Measurements from ENCODE around the gene LAMA4.

LAMA4 gene

DNA sequence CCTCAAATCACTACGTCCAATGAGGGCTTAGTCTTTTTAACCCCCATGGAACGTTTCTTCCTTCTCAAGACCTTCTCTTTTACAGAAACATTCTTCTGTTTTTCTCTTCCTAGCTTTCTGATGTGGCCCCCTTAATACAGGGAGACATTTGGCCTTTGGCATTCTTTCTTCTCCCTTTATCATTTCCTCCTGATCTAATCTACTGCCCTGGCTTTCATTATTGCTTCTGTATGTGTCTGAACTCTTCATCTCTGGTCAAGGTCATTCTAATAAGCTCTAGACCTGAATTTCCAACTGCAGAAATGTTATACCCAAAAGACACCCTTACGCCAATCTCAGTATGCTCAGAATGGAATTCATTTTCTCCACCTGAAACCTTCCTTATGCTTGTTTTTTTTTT is 18.4 kb upstream of the LAMA4 start:
- H3K4me3 ChIP-seq (ENCODE audit: insufficient read length, low read depth): no peak overlapping the region
- H3K27me3 ChIP-seq (ENCODE audit: insufficient read depth, insufficient read length): no peaks in the 10 kb centered on the region
- no peaks in the 10 kb centered on the region for H3K4me1 ChIP-seq (ENCODE audit: insufficient read depth, insufficient read length)
- H3K9ac ChIP-seq (ENCODE audit: insufficient read length, low read depth): no peak overlapping the region
- no peaks in the 10 kb centered on the region for H3K36me3 ChIP-seq (ENCODE audit: insufficient read depth, insufficient read length, low read length)
- DNase-seq (ENCODE audit: low read depth, low spot score): no peak
- TF ChIP-seq SUZ12 (IDR thresholded peaks at IDR 0.05; ENCODE audit: extremely low read depth, insufficient read depth, insufficient read length): no peak
- no peak for TF ChIP-seq YY1 (IDR thresholded peaks at IDR 0.05; ENCODE audit: insufficient read depth, insufficient read length)
- TF ChIP-seq ZNF274 (IDR thresholded peaks at IDR 0.05; ENCODE audit: low read depth, low read length): no peak
- no peaks in the 10 kb centered on the region for H3K9me3 ChIP-seq (ENCODE audit: insufficient read depth, low read length)

GRCh38 chr6:112270756-112271155 is 16.4 kb upstream of the LAMA4 start:
- no peak overlapping the region for H3K9ac ChIP-seq (ENCODE audit: insufficient read length, low read depth)
- TF ChIP-seq YY1 (IDR thresholded peaks at IDR 0.05; ENCODE audit: insufficient read depth, insufficient read length): no peak
- TF ChIP-seq ZNF274 (IDR thresholded peaks at IDR 0.05; ENCODE audit: low read depth, low read length): no peak
- no peak for TF ChIP-seq SUZ12 (IDR thresholded peaks at IDR 0.05; ENCODE audit: extremely low read depth, insufficient read depth, insufficient read length)
- DNase-seq (ENCODE audit: low read depth, low spot score): no peak
- H3K27me3 ChIP-seq (ENCODE audit: insufficient read depth, insufficient read length): no peaks in the 10 kb centered on the region
- no peaks in the 10 kb centered on the region for H3K4me1 ChIP-seq (ENCODE audit: insufficient read depth, insufficient read length)
- no peaks in the 10 kb centered on the region for H3K9me3 ChIP-seq (ENCODE audit: insufficient read depth, low read length)
- no peak overlapping the region for H3K4me3 ChIP-seq (ENCODE audit: insufficient read length, low read depth)
- H3K36me3 ChIP-seq (ENCODE audit: insufficient read depth, insufficient read length, low read length): no peaks in the 10 kb centered on the region

GRCh38 chr6:112269979-112270566 is 15.7 kb upstream of the LAMA4 start:
- H3K9me3 ChIP-seq (ENCODE audit: insufficient read depth, low read length): no peaks in the 10 kb centered on the region
- H3K36me3 ChIP-seq (ENCODE audit: insufficient read depth, insufficient read length, low read length): no peaks in the 10 kb centered on the region
- no peaks in the 10 kb centered on the region for H3K4me1 ChIP-seq (ENCODE audit: insufficient read depth, insufficient read length)
- H3K27me3 ChIP-seq (ENCODE audit: insufficient read depth, insufficient read length): no peaks in the 10 kb centered on the region
- no peak for DNase-seq (ENCODE audit: low read depth, low spot score)
- no peak overlapping the region for H3K4me3 ChIP-seq (ENCODE audit: insufficient read length, low read depth)
- TF ChIP-seq YY1 (IDR thresholded peaks at IDR 0.05; ENCODE audit: insufficient read depth, insufficient read length): no peak
- no peak for TF ChIP-seq ZNF274 (IDR thresholded peaks at IDR 0.05; ENCODE audit: low read depth, low read length)
- TF ChIP-seq SUZ12 (IDR thresholded peaks at IDR 0.05; ENCODE audit: extremely low read depth, insufficient read depth, insufficient read length): no peak
- H3K9ac ChIP-seq (ENCODE audit: insufficient read length, low read depth): no peak overlapping the region

DNA sequence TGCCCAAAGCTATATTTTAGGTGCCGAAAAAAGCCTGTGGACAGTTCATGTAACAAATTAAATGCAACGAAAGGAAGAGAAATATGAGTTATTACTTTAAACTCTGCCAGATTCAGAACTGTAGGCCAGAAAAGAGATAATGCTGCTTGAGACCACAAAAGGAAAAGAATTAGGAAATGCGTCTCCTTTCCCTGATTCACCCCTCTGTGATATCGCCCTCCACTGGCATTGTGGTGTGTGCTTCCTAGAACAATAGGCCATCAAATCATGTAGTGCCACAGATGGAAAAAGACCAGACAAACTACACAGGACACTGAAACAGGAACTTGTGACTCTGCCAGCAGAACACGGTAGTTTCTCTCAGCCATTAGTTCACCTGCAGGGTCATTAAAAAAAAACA is 14.7 kb upstream of the LAMA4 start:
- H3K27me3 ChIP-seq (ENCODE audit: insufficient read depth, insufficient read length): no peaks in the 10 kb centered on the region
- TF ChIP-seq YY1 (IDR thresholded peaks at IDR 0.05; ENCODE audit: insufficient read depth, insufficient read length): no peak
- no peak for TF ChIP-seq ZNF274 (IDR thresholded peaks at IDR 0.05; ENCODE audit: low read depth, low read length)
- no peak for TF ChIP-seq SUZ12 (IDR thresholded peaks at IDR 0.05; ENCODE audit: extremely low read depth, insufficient read depth, insufficient read length)
- no peak overlapping the region for H3K4me3 ChIP-seq (ENCODE audit: insufficient read length, low read depth)
- H3K9ac ChIP-seq (ENCODE audit: insufficient read length, low read depth): no peak overlapping the region
- H3K4me1 ChIP-seq (ENCODE audit: insufficient read depth, insufficient read length): no peaks in the 10 kb centered on the region
- no peaks in the 10 kb centered on the region for H3K9me3 ChIP-seq (ENCODE audit: insufficient read depth, low read length)
- no peak for DNase-seq (ENCODE audit: low read depth, low spot score)
- no peaks in the 10 kb centered on the region for H3K36me3 ChIP-seq (ENCODE audit: insufficient read depth, insufficient read length, low read length)

- Histone ChIP-seq H3K9me3 (ENCODE audit: insufficient read depth, low read length) (no peaks in the 10 kb centered on the region), H3K4me1 (ENCODE audit: insufficient read depth, insufficient read length) (no peaks in the 10 kb centered on the region), H3K36me3 (ENCODE audit: insufficient read depth, insufficient read length, low read length) (no peaks in the 10 kb centered on the region), H3K4me3 (ENCODE audit: insufficient read length, low read depth) (no peak overlapping the region), H3K27me3 (ENCODE audit: insufficient read depth, insufficient read length) (no peaks in the 10 kb centered on the region), H3K9ac (ENCODE audit: insufficient read length, low read depth) (no peak overlapping the region)
- DNase-seq (ENCODE audit: low read depth, low spot score): no peak
- no peak for TF ChIP-seq SUZ12 (IDR thresholded peaks at IDR 0.05; ENCODE audit: extremely low read depth, insufficient read depth, insufficient read length)
Measured at GRCh38 chr6:112268654-112269053, 14.3 kb upstream of the LAMA4 start.

DNA sequence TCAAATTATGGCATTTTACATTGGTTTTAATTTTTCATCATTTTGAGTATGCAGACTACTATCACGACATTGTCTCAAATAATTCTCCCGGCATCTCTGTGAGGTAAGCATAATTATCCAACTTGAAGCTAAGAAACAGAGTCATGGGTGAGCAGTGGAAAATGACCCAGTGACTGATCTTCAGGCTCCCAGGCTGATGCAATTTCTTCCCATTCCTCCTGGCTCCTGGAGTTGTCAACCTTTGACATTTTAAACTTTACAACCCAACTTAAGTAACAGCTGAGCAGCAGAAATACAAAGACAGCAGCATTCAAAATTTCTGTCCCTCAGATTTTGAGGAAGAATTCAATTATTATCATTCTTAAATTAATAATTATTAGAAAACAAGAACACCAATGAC is 13.7 kb upstream of the LAMA4 start:
- Histone ChIP-seq H3K4me3 (ENCODE audit: insufficient read length, low read depth) (no peak overlapping the region), H3K9ac (ENCODE audit: insufficient read length, low read depth) (no peak overlapping the region), H3K9me3 (ENCODE audit: insufficient read depth, low read length) (no peaks in the 10 kb centered on the region), H3K36me3 (ENCODE audit: insufficient read depth, insufficient read length, low read length) (no peaks in the 10 kb centered on the region), H3K4me1 (ENCODE audit: insufficient read depth, insufficient read length) (no peaks in the 10 kb centered on the region), H3K27me3 (ENCODE audit: insufficient read depth, insufficient read length) (no peaks in the 10 kb centered on the region)
- TF ChIP-seq ZNF274 (IDR thresholded peaks at IDR 0.05; ENCODE audit: low read depth, low read length): no peak
- no peak for TF ChIP-seq SUZ12 (IDR thresholded peaks at IDR 0.05; ENCODE audit: extremely low read depth, insufficient read depth, insufficient read length)
- no peak for TF ChIP-seq YY1 (IDR thresholded peaks at IDR 0.05; ENCODE audit: insufficient read depth, insufficient read length)
- DNase-seq (ENCODE audit: low read depth, low spot score): no peak

GRCh38 chr6:112266331-112266730 is 12.0 kb upstream of the LAMA4 start:
- H3K9me3 ChIP-seq (ENCODE audit: insufficient read depth, low read length): no peaks in the 10 kb centered on the region
- no peak overlapping the region for H3K4me3 ChIP-seq (ENCODE audit: insufficient read length, low read depth)
- TF ChIP-seq ZNF274 (IDR thresholded peaks at IDR 0.05; ENCODE audit: low read depth, low read length): no peak
- no peak for TF ChIP-seq YY1 (IDR thresholded peaks at IDR 0.05; ENCODE audit: insufficient read depth, insufficient read length)
- TF ChIP-seq SUZ12 (IDR thresholded peaks at IDR 0.05; ENCODE audit: extremely low read depth, insufficient read depth, insufficient read length): no peak
- H3K9ac ChIP-seq (ENCODE audit: insufficient read length, low read depth): no peak overlapping the region
- no peaks in the 10 kb centered on the region for H3K36me3 ChIP-seq (ENCODE audit: insufficient read depth, insufficient read length, low read length)
- no peak for DNase-seq (ENCODE audit: low read depth, low spot score)
- no peaks in the 10 kb centered on the region for H3K4me1 ChIP-seq (ENCODE audit: insufficient read depth, insufficient read length)
- H3K27me3 ChIP-seq (ENCODE audit: insufficient read depth, insufficient read length): no peaks in the 10 kb centered on the region

- Histone ChIP-seq H3K27me3 (ENCODE audit: insufficient read depth, insufficient read length) (peaks cover 14% of the 10 kb centered on the region), H3K4me3 (ENCODE audit: insufficient read length, low read depth) (no peak overlapping the region), H3K9me3 (ENCODE audit: insufficient read depth, low read length) (no peaks in the 10 kb centered on the region), H3K36me3 (ENCODE audit: insufficient read depth, insufficient read length, low read length) (no peaks in the 10 kb centered on the region), H3K4me1 (ENCODE audit: insufficient read depth, insufficient read length) (no peaks in the 10 kb centered on the region), H3K9ac (ENCODE audit: insufficient read length, low read depth) (no peak overlapping the region)
- TF ChIP-seq ZNF274 (IDR thresholded peaks at IDR 0.05; ENCODE audit: low read depth, low read length) (no peak), SUZ12 (IDR thresholded peaks at IDR 0.05; ENCODE audit: extremely low read depth, insufficient read depth, insufficient read length) (no peak), YY1 (IDR thresholded peaks at IDR 0.05; ENCODE audit: insufficient read depth, insufficient read length) (no peak)
- DNase-seq (ENCODE audit: low read depth, low spot score): no peak
Measured at GRCh38 chr6:112259337-112259675, 4.9 kb upstream of the LAMA4 start.

All from NT2/D1 (cell line).